ENCODE data around the gene SARDH.

DNA sequence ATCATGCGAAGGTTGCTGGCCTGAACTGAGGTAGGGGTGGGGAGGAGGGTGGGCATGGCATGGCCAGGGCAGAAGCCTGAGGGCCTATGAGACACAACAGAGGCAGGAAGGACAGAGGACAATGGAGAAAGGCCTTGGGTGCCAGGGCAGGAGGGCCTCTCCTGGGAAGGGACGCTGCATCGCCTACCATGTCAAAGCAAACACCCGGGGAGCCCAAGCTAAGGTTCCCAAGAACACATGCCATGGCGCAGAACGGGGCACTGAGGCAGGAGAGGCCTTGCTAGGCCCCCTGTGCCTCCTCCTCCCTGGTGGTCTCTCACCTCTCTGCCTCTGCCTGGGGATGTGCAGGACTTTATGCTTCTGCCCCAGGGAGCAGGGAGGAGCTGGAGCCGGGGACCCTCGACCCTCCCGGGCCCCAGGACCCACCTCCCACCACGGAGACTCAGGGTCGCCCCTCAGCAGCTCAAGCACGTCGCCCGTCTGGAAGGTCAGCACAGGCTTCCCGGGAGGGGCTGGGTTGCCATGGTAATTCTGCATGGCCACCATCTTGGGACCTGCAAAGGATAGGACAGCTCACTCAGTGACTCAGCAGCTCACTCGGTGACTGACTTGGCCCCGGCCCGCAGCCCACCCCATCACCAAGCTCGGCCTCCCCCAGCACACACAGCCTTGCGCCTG is 40.3 kb upstream of the SARDH start:
- TF ChIP-seq CTCF (IDR thresholded peaks at IDR 0.05; ENCODE audit: low read length) (no peak), EZH2 (IDR thresholded peaks at IDR 0.05; ENCODE audit: borderline replicate concordance, low read length) (no peak)
